Retinal pigment epithelial cell (primary cell): Measurements from ENCODE around the gene ODAD3.

ENCODE experiments used
- DNase-seq: peaks from one replicate; pipeline ENCODE4 v3.0.0-alpha.2; 2010; ENCODE audit warnings: low read depth
- H3K4me3 ChIP-seq: 2 replicates; pipeline ENCODE4 v1.5.1; 2011; ENCODE audit warnings: mild to moderate bottlenecking, low read length, control low read depth, moderate library complexity
- TF ChIP-seq, protein P1 (sequence below): conservative IDR thresholded peaks from 2 replicates; pipeline ENCODE4 v1.5.1; 2011; ENCODE audit warnings: low read depth, low read length, control low read depth, inconsistent platforms

The ODAD3 gene

DNA sequence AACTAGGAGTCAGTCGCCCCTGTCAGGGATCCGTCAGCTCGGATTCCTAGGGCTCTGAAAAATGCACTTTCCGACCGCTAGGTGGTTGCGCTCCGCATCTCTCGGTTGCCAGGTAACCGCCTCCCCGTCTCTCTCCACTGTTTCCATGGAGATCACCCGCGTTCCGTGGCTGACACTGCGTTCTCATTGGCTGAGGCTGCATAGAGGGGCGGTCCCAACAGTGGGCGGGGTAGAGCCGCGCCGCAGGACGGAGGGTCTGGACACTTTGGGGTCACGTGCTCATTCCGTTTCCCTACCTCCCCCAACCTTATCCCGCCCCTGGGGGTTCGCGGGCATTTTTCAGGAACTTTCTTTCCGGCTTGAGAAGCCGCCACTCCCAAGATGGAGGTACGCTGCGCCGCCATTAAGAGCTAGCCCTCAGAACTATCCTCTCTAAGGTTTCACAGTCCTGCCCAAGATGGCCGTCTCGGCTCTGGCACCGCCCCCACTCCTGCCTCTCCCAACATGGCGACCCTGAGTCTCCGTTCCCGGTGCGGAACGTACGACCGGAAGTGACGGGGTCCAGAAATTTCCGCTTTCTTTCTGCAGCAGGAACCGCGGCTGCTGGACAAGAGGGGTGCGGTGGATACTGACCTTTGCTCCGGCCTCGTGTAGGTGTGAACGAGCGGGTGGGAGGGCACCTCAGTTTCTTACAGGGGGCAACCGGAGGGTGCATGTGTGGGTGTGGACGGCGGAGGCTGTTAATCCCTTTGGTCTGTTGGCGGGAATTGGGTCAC is at the start of gene ODAD3, which contains the start of gene PRKCSH:
TSS of gene ODAD3 (minus strand) at position 65 of the 776 bp plus-strand sequence. CDS start 105 bp downstream, outside the sequence.
TSS of gene PRKCSH (plus strand) at position 579 of the 776 bp plus-strand sequence. CDS start 483 bp downstream, outside the sequence.
- H3K4me3 ChIP-seq: peak within 1 kb of the TSS; percentile 98
- DNase-seq: peak; percentile 99
- TF ChIP-seq, protein P1, sequence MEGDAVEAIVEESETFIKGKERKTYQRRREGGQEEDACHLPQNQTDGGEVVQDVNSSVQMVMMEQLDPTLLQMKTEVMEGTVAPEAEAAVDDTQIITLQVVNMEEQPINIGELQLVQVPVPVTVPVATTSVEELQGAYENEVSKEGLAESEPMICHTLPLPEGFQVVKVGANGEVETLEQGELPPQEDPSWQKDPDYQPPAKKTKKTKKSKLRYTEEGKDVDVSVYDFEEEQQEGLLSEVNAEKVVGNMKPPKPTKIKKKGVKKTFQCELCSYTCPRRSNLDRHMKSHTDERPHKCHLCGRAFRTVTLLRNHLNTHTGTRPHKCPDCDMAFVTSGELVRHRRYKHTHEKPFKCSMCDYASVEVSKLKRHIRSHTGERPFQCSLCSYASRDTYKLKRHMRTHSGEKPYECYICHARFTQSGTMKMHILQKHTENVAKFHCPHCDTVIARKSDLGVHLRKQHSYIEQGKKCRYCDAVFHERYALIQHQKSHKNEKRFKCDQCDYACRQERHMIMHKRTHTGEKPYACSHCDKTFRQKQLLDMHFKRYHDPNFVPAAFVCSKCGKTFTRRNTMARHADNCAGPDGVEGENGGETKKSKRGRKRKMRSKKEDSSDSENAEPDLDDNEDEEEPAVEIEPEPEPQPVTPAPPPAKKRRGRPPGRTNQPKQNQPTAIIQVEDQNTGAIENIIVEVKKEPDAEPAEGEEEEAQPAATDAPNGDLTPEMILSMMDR: peak; percentile 87

DNA sequence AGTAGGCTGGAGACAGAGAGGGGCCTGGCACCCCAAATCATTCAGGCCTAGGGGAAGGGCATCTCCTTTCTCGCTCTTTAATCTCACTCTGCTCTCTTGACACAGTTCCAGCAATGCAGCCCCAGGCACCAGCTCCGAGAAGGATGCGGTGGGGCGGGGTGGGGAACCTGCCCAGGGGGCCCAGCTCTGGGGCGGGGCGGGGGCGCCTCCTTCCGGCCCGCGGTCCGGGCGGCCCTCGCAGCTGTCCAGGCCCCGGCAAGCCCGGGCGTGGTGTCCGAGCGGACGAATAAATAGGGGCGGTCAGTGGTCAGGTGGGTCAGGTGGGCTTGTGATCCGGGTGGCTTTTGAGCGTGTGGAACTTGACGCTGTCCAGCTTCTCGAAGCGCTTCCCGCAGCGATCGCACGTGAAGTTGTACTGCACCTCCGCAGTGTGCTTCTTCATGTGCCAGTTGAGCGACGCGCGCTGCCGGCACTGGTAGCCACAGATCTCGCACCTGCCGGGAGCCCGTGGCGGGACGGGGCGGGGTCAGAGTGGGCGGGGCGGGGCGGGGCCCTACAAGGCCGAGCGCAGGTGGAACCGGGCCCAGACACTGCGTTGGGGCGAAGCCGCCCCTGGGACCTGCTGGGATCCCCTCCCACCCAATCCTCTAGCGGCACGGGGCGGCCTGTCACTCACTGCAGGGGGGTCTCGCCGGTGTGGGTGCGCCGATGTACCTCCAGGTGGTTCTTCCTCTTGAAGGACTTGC is 48.6 kb upstream of the ODAD3 start:
- H3K4me3 ChIP-seq: no peak overlapping the region
- no peak for DNase-seq
- TF ChIP-seq, protein P1: no peak

DNA sequence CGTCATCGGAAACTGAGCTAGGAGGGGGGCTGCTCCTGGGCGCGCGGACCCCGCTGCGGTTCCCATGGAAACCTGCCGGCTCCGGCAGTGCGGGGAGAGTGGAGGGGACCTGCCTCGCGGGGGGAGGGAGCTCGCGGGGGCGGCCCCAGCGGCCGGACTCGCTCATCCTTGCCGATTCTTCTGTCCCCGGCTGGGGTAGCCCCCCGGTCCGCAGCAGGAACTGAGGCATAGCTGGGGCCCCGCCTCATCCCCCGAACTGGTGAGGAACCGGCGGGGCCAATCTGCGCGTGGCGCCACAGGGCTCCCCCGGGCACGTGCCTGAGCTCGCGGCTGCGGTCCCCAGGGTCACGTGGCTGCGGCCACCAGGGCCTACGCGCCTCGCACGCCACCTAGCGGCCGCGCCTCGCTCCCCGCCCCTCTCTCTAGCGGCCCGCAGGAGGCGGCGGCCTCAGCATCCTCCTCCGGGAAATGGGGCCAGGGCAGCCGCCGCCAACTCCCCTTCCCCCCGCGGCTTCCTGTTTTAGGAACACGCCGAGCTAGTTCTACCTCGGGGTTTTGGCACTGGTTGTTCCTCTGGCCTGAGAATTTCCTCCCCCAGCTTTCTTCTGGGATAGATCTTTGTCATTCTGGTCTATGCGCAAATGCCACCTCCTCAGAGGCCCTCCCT is 47.6 kb upstream of the ODAD3 start:
- TF ChIP-seq, protein P1: peak; percentile 79
- DNase-seq: peak; percentile 32
- H3K4me3 ChIP-seq: peak overlapping the region; percentile 42

DNA sequence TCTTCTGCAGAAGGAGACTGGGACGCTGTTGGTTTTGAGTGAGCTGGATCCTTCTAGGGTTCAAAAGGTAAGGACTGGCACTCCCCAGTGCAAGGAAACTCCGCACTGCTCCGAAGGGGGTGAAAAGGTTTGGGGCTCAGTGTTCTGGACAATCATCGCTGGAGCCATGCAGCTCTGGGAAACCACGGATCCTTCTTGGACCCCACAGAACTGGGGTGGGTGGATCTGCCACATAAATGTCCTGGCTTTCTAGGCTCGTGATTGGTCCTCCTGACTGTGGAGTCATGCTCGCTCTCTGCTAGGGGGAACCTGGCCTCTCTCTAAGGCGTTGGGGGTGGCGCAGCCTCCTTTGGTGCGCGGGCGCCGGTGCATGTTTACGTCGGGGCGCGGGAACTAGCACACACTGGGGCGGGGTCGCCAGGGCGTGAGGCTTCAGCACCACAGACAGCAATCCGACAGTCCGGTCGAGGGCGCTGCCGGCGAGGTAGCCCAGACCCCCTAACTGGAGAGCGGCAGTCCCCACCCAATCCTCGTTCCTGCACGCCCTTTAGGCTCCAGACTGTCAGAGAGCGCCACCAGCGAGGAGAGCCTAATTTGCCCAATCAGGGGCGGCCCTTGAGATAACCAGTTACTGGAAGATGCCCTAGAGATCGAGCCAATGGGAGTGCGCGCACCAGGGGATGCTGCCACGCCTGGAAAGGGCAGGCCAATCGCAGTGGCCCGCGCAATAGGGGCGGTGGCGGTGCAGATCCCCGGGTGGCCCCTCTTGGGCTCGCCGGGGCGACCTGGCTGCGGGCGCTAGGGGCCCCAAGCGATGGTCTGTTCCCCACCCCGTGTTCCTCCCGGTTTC is 46.8 kb upstream of the ODAD3 start:
- DNase-seq: peak; percentile 72
- TF ChIP-seq, protein P1: no peak
- H3K4me3 ChIP-seq: peak overlapping the region; percentile 42

DNA sequence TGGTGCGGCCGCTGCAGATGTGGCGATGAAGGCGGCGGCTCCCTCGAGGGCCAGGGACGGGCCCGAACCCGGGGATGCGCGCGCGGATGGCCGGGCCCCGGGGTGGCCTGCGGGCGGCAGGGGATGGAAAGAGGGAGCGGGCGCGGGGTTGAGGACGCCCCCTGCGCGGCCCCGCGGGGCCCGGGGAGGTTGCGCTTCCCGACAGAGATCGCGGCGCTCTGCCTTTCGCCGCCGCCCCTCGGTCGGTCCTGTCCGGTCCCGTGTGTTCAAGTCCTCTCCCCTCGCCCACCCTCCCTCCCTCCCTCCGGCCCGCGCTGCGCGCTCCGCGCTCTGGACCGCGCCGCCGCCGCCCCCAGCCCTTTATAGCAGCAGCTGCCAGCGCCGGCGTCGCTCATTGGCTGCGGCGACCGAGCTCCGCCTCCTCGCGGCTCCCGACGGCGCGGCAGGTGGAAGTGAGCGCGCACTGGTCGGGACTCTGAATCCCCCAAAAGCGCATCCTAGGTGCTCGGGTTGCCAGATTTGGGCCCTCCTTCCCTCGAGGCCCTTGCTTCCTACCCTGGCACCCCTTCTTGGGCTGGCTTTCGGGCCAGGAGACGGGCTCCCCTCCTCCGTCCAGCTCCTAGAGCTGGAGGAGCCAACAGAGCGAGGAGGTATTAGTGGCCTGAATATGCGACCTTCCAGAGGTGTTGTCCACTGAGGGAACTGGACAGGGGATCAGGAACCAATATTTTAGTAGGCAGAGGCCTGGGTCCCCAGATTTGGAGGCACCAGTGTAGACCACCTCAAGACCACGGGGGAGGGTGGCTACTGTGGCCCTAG is 46.0 kb upstream of the ODAD3 start, which contains the start of gene ELAVL3:
TSS of gene ELAVL3 (minus strand) at position 332 of the 819 bp plus-strand sequence. CDS start 438 bp downstream, outside the sequence.
- peak within 1 kb of the TSS; percentile 42 for H3K4me3 ChIP-seq
- TF ChIP-seq, protein P1: no peak
- no peak for DNase-seq
